ENCODE results near the gene SOX13.

The SOX13 gene

DNA sequence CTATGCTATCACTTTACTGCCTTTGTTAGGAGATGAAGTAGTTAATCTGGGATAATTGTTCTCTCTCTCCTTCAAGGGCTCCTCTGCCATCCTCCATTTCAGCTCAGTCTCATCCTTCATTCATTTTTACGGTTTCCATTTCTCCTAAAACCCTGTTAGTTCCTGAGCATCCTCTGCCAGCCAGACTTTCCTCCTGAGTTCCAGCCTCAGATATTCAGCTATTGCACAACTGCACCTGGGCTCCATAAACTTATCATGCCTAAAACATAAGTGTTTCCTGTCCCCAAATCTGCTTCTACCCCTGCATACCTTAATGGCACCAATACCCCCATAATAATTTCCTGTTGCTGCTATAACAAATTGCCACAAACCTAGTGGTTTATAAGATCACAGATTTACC lies 39.6 kb upstream of the SOX13 start:
- WGBS (ENCODE audit: insufficient coverage), result 79% methylated on average over 1 of the region's 1 CpG
- Histone ChIP-seq H3K4me3 (ENCODE audit: control insufficient read depth in 1 of 7, extremely low read depth in 1 of 7, insufficient read depth in 4 of 7, low read depth in 2 of 7, low read length in 6 of 7) (no peak overlapping the region), H3K27me3 (replicated peaks in 2 of 5; ENCODE audit: control insufficient read depth in 4 of 5, insufficient read depth in 5 of 5, low read length in 4 of 5) (peaks cover 0 to 11% (median 0%) of the 10 kb centered on the region in 5 experiments), H3K9me3 (ENCODE audit: control extremely low read depth in 1 of 5, control insufficient read depth in 4 of 5, insufficient read depth in 2 of 5, low read depth in 1 of 5, low read length in 4 of 5) (no peaks in the 10 kb centered on the region), H3K36me3 (ENCODE audit: control insufficient read depth in 4 of 4, insufficient read depth in 4 of 4, low read length in 3 of 4) (no peaks in the 10 kb centered on the region), H3K4me1 (ENCODE audit: control extremely low read depth in 1 of 4, control insufficient read depth in 4 of 4, insufficient read depth in 4 of 4, low read length in 3 of 4) (peaks cover 0 to 9% (median 5%) of the 10 kb centered on the region in 4 experiments), H3K27ac (ENCODE audit: insufficient read depth in 1 of 2, low read depth in 1 of 2, low read length in 2 of 2, poor library complexity in 1 of 2, severe bottlenecking in 2 of 2) (no peak overlapping the region)
- ChIA-PET CTCF (no interaction called here), POLR2A (no interaction called here)
- DNase-seq, result no peak

DNA sequence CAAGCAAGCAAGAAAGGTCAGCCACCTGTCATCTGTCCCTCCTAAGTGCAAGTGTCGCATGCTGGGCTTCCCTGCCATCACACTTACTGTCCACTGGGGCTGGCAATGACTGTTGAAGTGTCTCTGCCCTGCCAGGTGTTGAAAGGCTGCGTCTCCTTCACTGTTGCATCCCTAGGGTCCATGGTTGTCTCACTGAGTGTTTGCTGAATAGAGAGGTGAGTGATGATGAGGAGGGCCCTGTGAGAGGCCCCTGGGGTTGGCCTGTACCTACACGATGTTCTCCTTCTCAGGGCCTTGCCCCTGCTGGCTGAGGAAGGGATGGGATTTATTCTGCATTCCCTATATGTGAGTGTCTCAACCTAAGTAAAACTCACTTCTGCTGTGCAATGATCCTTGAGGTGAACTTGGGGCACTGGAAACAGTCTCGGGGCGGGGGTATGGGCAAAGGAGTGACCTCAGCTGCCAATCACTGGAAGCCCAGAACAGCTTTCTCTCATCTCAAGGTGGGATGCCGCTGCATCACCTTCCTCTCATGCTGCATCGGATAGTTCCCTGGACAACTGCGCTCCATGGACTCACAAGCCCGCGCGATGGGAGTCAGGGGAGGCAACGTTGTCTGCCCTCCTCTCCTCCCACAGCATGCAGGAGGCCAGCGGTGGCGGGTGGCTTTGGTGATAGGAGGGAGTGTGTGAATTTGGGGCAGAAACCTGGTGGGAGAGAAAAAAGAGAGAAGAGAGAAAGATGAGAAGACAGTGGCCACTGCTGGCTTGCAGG lies 35.8 kb upstream of the SOX13 start:
- DNase-seq, result no peak
- ChIA-PET POLR2A (no interaction called here), CTCF (interaction anchor here (1.0 kb wide), 2 partner anchors 92 to 571 kb away, joined by 3 to 4 read pairs; no protein-coding TSS in a partner anchor)
- no peak overlapping the region for H3K27ac ChIP-seq (ENCODE audit: insufficient read depth in 1 of 2, low read depth in 1 of 2, low read length in 2 of 2, poor library complexity in 1 of 2, severe bottlenecking in 2 of 2)
- no peaks in the 10 kb centered on the region for H3K9me3 ChIP-seq (ENCODE audit: control extremely low read depth in 1 of 5, control insufficient read depth in 4 of 5, insufficient read depth in 2 of 5, low read depth in 1 of 5, low read length in 4 of 5)
- H3K4me1 ChIP-seq (ENCODE audit: control extremely low read depth in 1 of 4, control insufficient read depth in 4 of 4, insufficient read depth in 4 of 4, low read length in 3 of 4), result no peaks in the 10 kb centered on the region
- 96% methylated on average over 7 of the region's 14 CpGs for WGBS (ENCODE audit: insufficient coverage)
- H3K4me3 ChIP-seq (ENCODE audit: control insufficient read depth in 1 of 7, extremely low read depth in 1 of 7, insufficient read depth in 4 of 7, low read depth in 2 of 7, low read length in 6 of 7), result no peak overlapping the region
- H3K36me3 ChIP-seq (ENCODE audit: control insufficient read depth in 4 of 4, insufficient read depth in 4 of 4, low read length in 3 of 4), result no peaks in the 10 kb centered on the region
- peaks cover 0 to 8% (median 0%) of the 10 kb centered on the region in 5 experiments for H3K27me3 ChIP-seq (replicated peaks in 2 of 5; ENCODE audit: control insufficient read depth in 4 of 5, insufficient read depth in 5 of 5, low read length in 4 of 5)

- Histone ChIP-seq H3K9me3 (ENCODE audit: control extremely low read depth in 1 of 5, control insufficient read depth in 4 of 5, insufficient read depth in 2 of 5, low read depth in 1 of 5, low read length in 4 of 5) (no peaks in the 10 kb centered on the region), H3K27ac (ENCODE audit: insufficient read depth in 1 of 2, low read depth in 1 of 2, low read length in 2 of 2, poor library complexity in 1 of 2, severe bottlenecking in 2 of 2) (no peak overlapping the region), H3K4me1 (ENCODE audit: control extremely low read depth in 1 of 4, control insufficient read depth in 4 of 4, insufficient read depth in 4 of 4, low read length in 3 of 4) (peaks cover 0 to 9% (median 5%) of the 10 kb centered on the region in 4 experiments), H3K27me3 (replicated peaks in 2 of 5; ENCODE audit: control insufficient read depth in 4 of 5, insufficient read depth in 5 of 5, low read length in 4 of 5) (peaks cover 0 to 4% (median 0%) of the 10 kb centered on the region in 5 experiments), H3K4me3 (ENCODE audit: control insufficient read depth in 1 of 7, extremely low read depth in 1 of 7, insufficient read depth in 4 of 7, low read depth in 2 of 7, low read length in 6 of 7) (no peak overlapping the region), H3K36me3 (ENCODE audit: control insufficient read depth in 4 of 4, insufficient read depth in 4 of 4, low read length in 3 of 4) (no peaks in the 10 kb centered on the region)
- 80% methylated on average over 10 of the region's 10 CpGs for WGBS (ENCODE audit: insufficient coverage)
- CTCF ChIA-PET, result no interaction called here
- POLR2A ChIA-PET, result no interaction called here
- no peak for DNase-seq
Observed at GRCh38 chr1:204041232-204041767, 31.6 kb upstream of the SOX13 start.

GRCh38 chr1:204041803-204042505 lies 31.0 kb upstream of the SOX13 start:
- no peak overlapping the region for H3K4me3 ChIP-seq (ENCODE audit: control insufficient read depth in 1 of 7, extremely low read depth in 1 of 7, insufficient read depth in 4 of 7, low read depth in 2 of 7, low read length in 6 of 7)
- no peaks in the 10 kb centered on the region for H3K9me3 ChIP-seq (ENCODE audit: control extremely low read depth in 1 of 5, control insufficient read depth in 4 of 5, insufficient read depth in 2 of 5, low read depth in 1 of 5, low read length in 4 of 5)
- DNase-seq, result no peak
- POLR2A ChIA-PET, result no interaction called here
- peaks cover 0 to 4% (median 0%) of the 10 kb centered on the region in 5 experiments for H3K27me3 ChIP-seq (replicated peaks in 2 of 5; ENCODE audit: control insufficient read depth in 4 of 5, insufficient read depth in 5 of 5, low read length in 4 of 5)
- CTCF ChIA-PET, result no interaction called here
- H3K27ac ChIP-seq (ENCODE audit: insufficient read depth in 1 of 2, low read depth in 1 of 2, low read length in 2 of 2, poor library complexity in 1 of 2, severe bottlenecking in 2 of 2), result no peak overlapping the region
- WGBS (ENCODE audit: insufficient coverage), result 94% methylated on average over 6 of the region's 10 CpGs
- no peaks in the 10 kb centered on the region for H3K36me3 ChIP-seq (ENCODE audit: control insufficient read depth in 4 of 4, insufficient read depth in 4 of 4, low read length in 3 of 4)
- H3K4me1 ChIP-seq (ENCODE audit: control extremely low read depth in 1 of 4, control insufficient read depth in 4 of 4, insufficient read depth in 4 of 4, low read length in 3 of 4), result peaks cover 0 to 9% (median 5%) of the 10 kb centered on the region in 4 experiments

- Histone ChIP-seq H3K4me3 (ENCODE audit: control insufficient read depth in 1 of 7, extremely low read depth in 1 of 7, insufficient read depth in 4 of 7, low read depth in 2 of 7, low read length in 6 of 7) (no peak overlapping the region), H3K9me3 (ENCODE audit: control extremely low read depth in 1 of 5, control insufficient read depth in 4 of 5, insufficient read depth in 2 of 5, low read depth in 1 of 5, low read length in 4 of 5) (no peaks in the 10 kb centered on the region), H3K27me3 (replicated peaks in 2 of 5; ENCODE audit: control insufficient read depth in 4 of 5, insufficient read depth in 5 of 5, low read length in 4 of 5) (peaks cover 0 to 4% (median 0%) of the 10 kb centered on the region in 5 experiments), H3K27ac (ENCODE audit: insufficient read depth in 1 of 2, low read depth in 1 of 2, low read length in 2 of 2, poor library complexity in 1 of 2, severe bottlenecking in 2 of 2) (no peak overlapping the region), H3K36me3 (ENCODE audit: control insufficient read depth in 4 of 4, insufficient read depth in 4 of 4, low read length in 3 of 4) (no peaks in the 10 kb centered on the region), H3K4me1 (ENCODE audit: control extremely low read depth in 1 of 4, control insufficient read depth in 4 of 4, insufficient read depth in 4 of 4, low read length in 3 of 4) (peaks cover 0 to 9% (median 5%) of the 10 kb centered on the region in 4 experiments)
- WGBS (ENCODE audit: insufficient coverage), result 100% methylated on average over 2 of the region's 2 CpGs
- no peak for DNase-seq
- CTCF ChIA-PET, result interaction anchor here (1.3 kb wide), 1 partner anchor 85 kb away, joined by 3 read pairs; no protein-coding TSS in a partner anchor
- POLR2A ChIA-PET, result no interaction called here
Observed at GRCh38 chr1:204042516-204042915, 30.4 kb upstream of the SOX13 start.

GRCh38 chr1:204043680-204044079 lies 29.2 kb upstream of the SOX13 start:
- 93% methylated on average over 6 of the region's 8 CpGs for WGBS (ENCODE audit: insufficient coverage)
- Histone ChIP-seq H3K27ac (ENCODE audit: insufficient read depth in 1 of 2, low read depth in 1 of 2, low read length in 2 of 2, poor library complexity in 1 of 2, severe bottlenecking in 2 of 2) (no peak overlapping the region), H3K36me3 (ENCODE audit: control insufficient read depth in 4 of 4, insufficient read depth in 4 of 4, low read length in 3 of 4) (no peaks in the 10 kb centered on the region), H3K4me3 (ENCODE audit: control insufficient read depth in 1 of 7, extremely low read depth in 1 of 7, insufficient read depth in 4 of 7, low read depth in 2 of 7, low read length in 6 of 7) (no peak overlapping the region), H3K9me3 (ENCODE audit: control extremely low read depth in 1 of 5, control insufficient read depth in 4 of 5, insufficient read depth in 2 of 5, low read depth in 1 of 5, low read length in 4 of 5) (no peaks in the 10 kb centered on the region), H3K27me3 (replicated peaks in 2 of 5; ENCODE audit: control insufficient read depth in 4 of 5, insufficient read depth in 5 of 5, low read length in 4 of 5) (peaks cover 0 to 4% (median 0%) of the 10 kb centered on the region in 5 experiments), H3K4me1 (ENCODE audit: control extremely low read depth in 1 of 4, control insufficient read depth in 4 of 4, insufficient read depth in 4 of 4, low read length in 3 of 4) (peaks cover 0 to 9% (median 5%) of the 10 kb centered on the region in 4 experiments)
- POLR2A ChIA-PET, result no interaction called here
- CTCF ChIA-PET, result interaction anchor here (1.3 kb wide), 1 partner anchor 84 kb away, joined by 3 read pairs; no protein-coding TSS in a partner anchor
- no peak for DNase-seq

- H3K4me3 ChIP-seq (ENCODE audit: control insufficient read depth in 1 of 7, extremely low read depth in 1 of 7, insufficient read depth in 4 of 7, low read depth in 2 of 7, low read length in 6 of 7), result no peak overlapping the region
- H3K27ac ChIP-seq (ENCODE audit: insufficient read depth in 1 of 2, low read depth in 1 of 2, low read length in 2 of 2, poor library complexity in 1 of 2, severe bottlenecking in 2 of 2), result no peak overlapping the region
- no peaks in the 10 kb centered on the region for H3K36me3 ChIP-seq (ENCODE audit: control insufficient read depth in 4 of 4, insufficient read depth in 4 of 4, low read length in 3 of 4)
- 100% methylated on average over 1 of the region's 1 CpG for WGBS (ENCODE audit: insufficient coverage)
- POLR2A ChIA-PET, result no interaction called here
- H3K9me3 ChIP-seq (ENCODE audit: control extremely low read depth in 1 of 5, control insufficient read depth in 4 of 5, insufficient read depth in 2 of 5, low read depth in 1 of 5, low read length in 4 of 5), result no peaks in the 10 kb centered on the region
- DNase-seq, result no peak
- CTCF ChIA-PET, result no interaction called here
- H3K27me3 ChIP-seq (replicated peaks in 2 of 5; ENCODE audit: control insufficient read depth in 4 of 5, insufficient read depth in 5 of 5, low read length in 4 of 5), result peaks cover 0 to 4% (median 0%) of the 10 kb centered on the region in 5 experiments
- peaks cover 0 to 9% (median 5%) of the 10 kb centered on the region in 4 experiments for H3K4me1 ChIP-seq (ENCODE audit: control extremely low read depth in 1 of 4, control insufficient read depth in 4 of 4, insufficient read depth in 4 of 4, low read length in 3 of 4)
Observed at GRCh38 chr1:204044448-204044847, 28.5 kb upstream of the SOX13 start.

All from common myeloid progenitor, CD34-positive (primary cell).